ENCODE data around the gene FOXP2. TPM values are rescaled to one million over a fixed set of nuclear protein-coding genes. Genes with fewer than 3 reads are reported as not detected.
"Not testable (repeated sequence)": the region's sequence is repeated elsewhere in the genome, so short reads cannot be mapped to it uniquely, and the experiment has no call there.

Gene FOXP2
- total RNA-seq, 1 donor from 2014 or later: 12.1 TPM

GRCh38 chr7:114478384-114478783 lies 63.8 kb downstream of the FOXP2 start:
- no peaks in the 10 kb centered on the region for H3K36me3 Mint-ChIP-seq (ENCODE audit: low read depth)
- TF ChIP-seq, protein P1, sequence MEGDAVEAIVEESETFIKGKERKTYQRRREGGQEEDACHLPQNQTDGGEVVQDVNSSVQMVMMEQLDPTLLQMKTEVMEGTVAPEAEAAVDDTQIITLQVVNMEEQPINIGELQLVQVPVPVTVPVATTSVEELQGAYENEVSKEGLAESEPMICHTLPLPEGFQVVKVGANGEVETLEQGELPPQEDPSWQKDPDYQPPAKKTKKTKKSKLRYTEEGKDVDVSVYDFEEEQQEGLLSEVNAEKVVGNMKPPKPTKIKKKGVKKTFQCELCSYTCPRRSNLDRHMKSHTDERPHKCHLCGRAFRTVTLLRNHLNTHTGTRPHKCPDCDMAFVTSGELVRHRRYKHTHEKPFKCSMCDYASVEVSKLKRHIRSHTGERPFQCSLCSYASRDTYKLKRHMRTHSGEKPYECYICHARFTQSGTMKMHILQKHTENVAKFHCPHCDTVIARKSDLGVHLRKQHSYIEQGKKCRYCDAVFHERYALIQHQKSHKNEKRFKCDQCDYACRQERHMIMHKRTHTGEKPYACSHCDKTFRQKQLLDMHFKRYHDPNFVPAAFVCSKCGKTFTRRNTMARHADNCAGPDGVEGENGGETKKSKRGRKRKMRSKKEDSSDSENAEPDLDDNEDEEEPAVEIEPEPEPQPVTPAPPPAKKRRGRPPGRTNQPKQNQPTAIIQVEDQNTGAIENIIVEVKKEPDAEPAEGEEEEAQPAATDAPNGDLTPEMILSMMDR (IDR thresholded peaks at IDR 0.05): no peak
- H3K4me1 Mint-ChIP-seq (ENCODE audit: low read depth): peaks cover 9% of the 10 kb centered on the region
- DNase-seq (ENCODE audit: low spot score): no peak
- no peak overlapping the region for H3K4me3 Mint-ChIP-seq (ENCODE audit: unreplicated experiment)
- H3K27ac Mint-ChIP-seq (ENCODE audit: unreplicated experiment): no peak overlapping the region
- H3K9me3 Mint-ChIP-seq (ENCODE audit: low read depth): peaks cover 7% of the 10 kb centered on the region
- no peaks in the 10 kb centered on the region for H3K27me3 Mint-ChIP-seq (ENCODE audit: low read depth)

- H3K4me3 Mint-ChIP-seq (ENCODE audit: unreplicated experiment): no peak overlapping the region
- H3K27ac Mint-ChIP-seq (ENCODE audit: unreplicated experiment): no peak overlapping the region
- peaks cover 10% of the 10 kb centered on the region for H3K4me1 Mint-ChIP-seq (ENCODE audit: low read depth)
- no peaks in the 10 kb centered on the region for H3K36me3 Mint-ChIP-seq (ENCODE audit: low read depth)
- DNase-seq (ENCODE audit: low spot score): no peak
- H3K9me3 Mint-ChIP-seq (ENCODE audit: low read depth): no peaks in the 10 kb centered on the region
- no peaks in the 10 kb centered on the region for H3K27me3 Mint-ChIP-seq (ENCODE audit: low read depth)
- TF ChIP-seq, protein P1 (IDR thresholded peaks at IDR 0.05): no peak
Observed at GRCh38 chr7:114481999-114482398, 67.4 kb downstream of the FOXP2 start.

DNA sequence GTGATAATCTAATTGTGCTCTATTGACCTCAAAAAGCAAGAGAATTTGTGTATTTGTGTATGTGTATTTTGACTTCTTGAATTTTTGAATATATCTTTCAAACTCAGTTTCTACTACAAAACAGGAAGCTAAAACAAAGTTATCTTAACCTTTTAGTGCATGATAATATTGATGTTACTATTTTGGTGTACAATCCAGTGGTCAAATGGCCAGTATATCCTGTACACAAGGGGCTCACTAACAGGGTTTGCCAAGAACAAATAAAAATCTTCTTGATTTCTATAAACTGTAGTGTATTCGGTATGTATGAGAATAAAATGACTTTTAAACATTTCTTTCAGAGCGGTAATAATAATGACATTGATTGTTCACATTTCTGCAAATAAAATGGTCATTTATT lies 69.6 kb downstream of the FOXP2 start:
- Mint-ChIP-seq H3K4me3 (ENCODE audit: unreplicated experiment) (no peak overlapping the region), H3K27ac (ENCODE audit: unreplicated experiment) (no peak overlapping the region), H3K9me3 (ENCODE audit: low read depth) (peaks cover 10% of the 10 kb centered on the region), H3K4me1 (ENCODE audit: low read depth) (peaks cover 7% of the 10 kb centered on the region), H3K27me3 (ENCODE audit: low read depth) (no peaks in the 10 kb centered on the region), H3K36me3 (ENCODE audit: low read depth) (peaks cover 6% of the 10 kb centered on the region)
- DNase-seq (ENCODE audit: low spot score): no peak
- TF ChIP-seq, protein P1 (IDR thresholded peaks at IDR 0.05): no peak

- peaks cover 5% of the 10 kb centered on the region for H3K4me1 Mint-ChIP-seq (ENCODE audit: low read depth)
- no peaks in the 10 kb centered on the region for H3K27me3 Mint-ChIP-seq (ENCODE audit: low read depth)
- H3K9me3 Mint-ChIP-seq (ENCODE audit: low read depth): peaks cover 10% of the 10 kb centered on the region
- H3K4me3 Mint-ChIP-seq (ENCODE audit: unreplicated experiment): no peak overlapping the region
- TF ChIP-seq, protein P1 (IDR thresholded peaks at IDR 0.05): no peak
- peaks cover 9% of the 10 kb centered on the region for H3K36me3 Mint-ChIP-seq (ENCODE audit: low read depth)
- no peak overlapping the region for H3K27ac Mint-ChIP-seq (ENCODE audit: unreplicated experiment)
- DNase-seq (ENCODE audit: low spot score): no peak
Observed at GRCh38 chr7:114487174-114487573, 72.6 kb downstream of the FOXP2 start.

DNA sequence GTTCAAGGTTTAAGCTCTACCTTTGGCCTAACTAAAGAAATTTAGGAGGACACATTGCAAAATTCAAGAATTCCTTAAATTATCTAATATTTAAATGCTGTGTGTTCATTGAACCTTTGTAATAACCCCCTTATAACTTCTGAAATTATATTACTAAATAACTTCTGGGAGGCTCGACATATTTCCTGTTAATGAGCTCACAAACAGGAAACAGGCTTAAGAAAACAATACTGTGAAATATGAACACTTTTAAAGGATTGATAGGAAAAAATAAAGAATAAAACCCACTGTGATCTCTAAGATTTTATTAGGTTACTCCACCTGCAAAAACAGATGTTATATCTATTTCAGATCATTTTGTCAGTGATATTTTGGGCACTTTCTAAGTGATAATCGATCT lies 74.1 kb downstream of the FOXP2 start:
- no peak for DNase-seq (ENCODE audit: low spot score)
- Mint-ChIP-seq H3K4me1 (ENCODE audit: low read depth) (peaks cover 5% of the 10 kb centered on the region), H3K27me3 (ENCODE audit: low read depth) (no peaks in the 10 kb centered on the region), H3K36me3 (ENCODE audit: low read depth) (peaks cover 9% of the 10 kb centered on the region), H3K27ac (ENCODE audit: unreplicated experiment) (no peak overlapping the region), H3K9me3 (ENCODE audit: low read depth) (peaks cover 10% of the 10 kb centered on the region), H3K4me3 (ENCODE audit: unreplicated experiment) (no peak overlapping the region)
- TF ChIP-seq, protein P1 (IDR thresholded peaks at IDR 0.05): no peak

GRCh38 chr7:114497491-114497890 lies 82.9 kb downstream of the FOXP2 start:
- H3K36me3 Mint-ChIP-seq (ENCODE audit: low read depth); H3K27me3 Mint-ChIP-seq (ENCODE audit: low read depth); H3K4me3 Mint-ChIP-seq (ENCODE audit: unreplicated experiment); DNase-seq (ENCODE audit: low spot score); H3K27ac Mint-ChIP-seq (ENCODE audit: unreplicated experiment); H3K9me3 Mint-ChIP-seq (ENCODE audit: low read depth): not testable (repeated sequence)
- peaks cover 14% of the 10 kb centered on the region for H3K4me1 Mint-ChIP-seq (ENCODE audit: low read depth)

Measured in chondrocyte (in vitro differentiated cells).